ENCODE measurements around the gene ADPRHL1.

DNA sequence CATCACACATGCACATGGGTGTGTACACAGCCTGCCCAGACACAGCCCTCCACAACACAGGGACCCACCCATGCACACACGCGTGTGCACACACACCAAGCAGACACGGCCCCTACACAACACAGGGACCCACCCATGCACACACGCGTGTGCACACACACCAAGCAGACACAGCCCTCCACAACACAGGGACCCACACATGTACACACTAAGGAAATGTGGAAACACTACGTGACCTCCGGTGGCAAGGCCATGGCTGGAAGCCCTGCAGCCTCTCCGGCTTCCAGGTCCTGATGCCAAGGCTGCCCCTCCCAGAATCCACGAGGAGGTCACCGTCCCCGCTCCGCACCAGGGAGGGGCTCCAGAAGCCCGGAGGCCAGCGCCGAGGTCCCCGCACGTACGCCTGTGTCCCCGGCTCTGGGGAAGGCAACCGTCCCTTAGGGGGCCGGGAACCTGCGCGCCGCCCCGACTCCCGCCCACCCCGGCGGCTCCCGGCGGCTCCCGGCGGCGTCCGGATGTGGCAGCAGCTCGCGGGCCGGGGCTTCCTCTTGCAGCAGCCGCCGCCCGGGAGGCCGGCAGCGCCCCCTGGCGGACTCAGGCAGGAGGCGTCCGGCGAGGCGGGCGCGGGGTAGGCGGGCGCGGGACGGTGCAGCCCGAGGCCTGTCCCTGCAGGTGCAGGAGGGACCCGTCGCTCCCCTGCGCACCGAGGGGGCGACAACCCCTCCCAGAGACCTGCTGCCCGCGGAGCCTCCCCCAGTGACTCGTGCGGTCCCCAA lies 59.5 kb downstream of the ADPRHL1 start:
- TF ChIP-seq CTCF (IDR thresholded peaks at IDR 0.05; ENCODE audit: extremely low read depth in 1 of 2, insufficient read depth in 1 of 2, low read depth in 1 of 2, low read length in 2 of 2) (peak; percentile 69 to 71), EZH2 (IDR thresholded peaks at IDR 0.05; ENCODE audit: borderline replicate concordance, low read depth, low read length, severe bottlenecking) (no peak), POLR2A (IDR thresholded peaks at IDR 0.05; ENCODE audit: low read depth, low read length) (no peak)

Measured in endothelial cell of umbilical vein (primary cell).